HG03159 (cell line): ENCODE results near the gene PCNX1.
"Not testable (repeated sequence)": the region's sequence is repeated elsewhere in the genome, so short reads cannot be mapped to it uniquely, and the experiment has no call there.

Source experiments
- ATAC-seq: cut with Tn5 transposase; IDR thresholded peaks from one replicate; pipeline ENCODE4 v1.9.1; 2021; ENCODE audit warnings: mild to moderate bottlenecking, moderate library complexity; ENCODE audit not compliant: unreplicated experiment

Gene PCNX1

GRCh38 chr14:71062581-71063303 is 155.5 kb downstream of the PCNX1 start:
- ATAC-seq = no peak

- ATAC-seq = no peak
Measured at GRCh38 chr14:71063351-71063750, 156.1 kb downstream of the PCNX1 start.

GRCh38 chr14:71064747-71065146 is 157.5 kb downstream of the PCNX1 start:
- not testable (repeated sequence) for ATAC-seq

GRCh38 chr14:71070169-71070568 is 162.9 kb downstream of the PCNX1 start:
- ATAC-seq = no peak

GRCh38 chr14:71071042-71071441 is 163.8 kb downstream of the PCNX1 start:
- no peak for ATAC-seq

- no peak for ATAC-seq
Measured at GRCh38 chr14:71076462-71077092, 169.3 kb downstream of the PCNX1 start.

- no peak for ATAC-seq
Measured at GRCh38 chr14:71078500-71078899, 171.2 kb downstream of the PCNX1 start.

GRCh38 chr14:71086567-71086966 is 179.3 kb downstream of the PCNX1 start:
- ATAC-seq = no peak

GRCh38 chr14:71089971-71090370 is 182.7 kb downstream of the PCNX1 start:
- ATAC-seq = no peak

- no peak for ATAC-seq
Measured at GRCh38 chr14:71094722-71095121, 187.5 kb downstream of the PCNX1 start.

GRCh38 chr14:71096947-71097346 is 189.7 kb downstream of the PCNX1 start:
- ATAC-seq = no peak

- no peak for ATAC-seq
Measured at GRCh38 chr14:71103662-71104484, 196.6 kb downstream of the PCNX1 start.

GRCh38 chr14:71105177-71105576 is 197.9 kb downstream of the PCNX1 start:
- no peak for ATAC-seq

- no peak for ATAC-seq
Measured at GRCh38 chr14:71107921-71108320, 200.7 kb downstream of the PCNX1 start.

GRCh38 chr14:71108398-71109119 is 201.3 kb downstream of the PCNX1 start:
- no peak for ATAC-seq

GRCh38 chr14:71113376-71113775 is 206.1 kb downstream of the PCNX1 start:
- ATAC-seq = no peak

GRCh38 chr14:71114565-71114964 is 207.3 kb downstream of the PCNX1 start:
- no peak for ATAC-seq

GRCh38 chr14:71115306-71115705 is 208.0 kb downstream of the PCNX1 start:
- ATAC-seq = no peak

GRCh38 chr14:71115821-71116567 is 208.7 kb downstream of the PCNX1 start:
- ATAC-seq = no peak

GRCh38 chr14:71116568-71117122 is 209.4 kb downstream of the PCNX1 start:
- no peak for ATAC-seq
